RPMI7951 (cell line): ENCODE measurements around the gene ATG7. TPM values are rescaled to one million over a fixed set of nuclear protein-coding genes. Genes with fewer than 3 reads are reported as not detected.

Experiments
- DNase-seq: peaks from one replicate; pipeline ENCODE4 v3.0.0-alpha.2; 2012; ENCODE audit warnings: low read depth
- total RNA-seq: library from RNA; depleted of rRNA; stranded (reverse); fragments of >200 nt; shearing (Covaris generic); gene quantifications from 2 replicates; pipeline ENCODE4 v1.2.3, GENCODE V29; 2014; rRNA removed

ATG7 gene, protein sequence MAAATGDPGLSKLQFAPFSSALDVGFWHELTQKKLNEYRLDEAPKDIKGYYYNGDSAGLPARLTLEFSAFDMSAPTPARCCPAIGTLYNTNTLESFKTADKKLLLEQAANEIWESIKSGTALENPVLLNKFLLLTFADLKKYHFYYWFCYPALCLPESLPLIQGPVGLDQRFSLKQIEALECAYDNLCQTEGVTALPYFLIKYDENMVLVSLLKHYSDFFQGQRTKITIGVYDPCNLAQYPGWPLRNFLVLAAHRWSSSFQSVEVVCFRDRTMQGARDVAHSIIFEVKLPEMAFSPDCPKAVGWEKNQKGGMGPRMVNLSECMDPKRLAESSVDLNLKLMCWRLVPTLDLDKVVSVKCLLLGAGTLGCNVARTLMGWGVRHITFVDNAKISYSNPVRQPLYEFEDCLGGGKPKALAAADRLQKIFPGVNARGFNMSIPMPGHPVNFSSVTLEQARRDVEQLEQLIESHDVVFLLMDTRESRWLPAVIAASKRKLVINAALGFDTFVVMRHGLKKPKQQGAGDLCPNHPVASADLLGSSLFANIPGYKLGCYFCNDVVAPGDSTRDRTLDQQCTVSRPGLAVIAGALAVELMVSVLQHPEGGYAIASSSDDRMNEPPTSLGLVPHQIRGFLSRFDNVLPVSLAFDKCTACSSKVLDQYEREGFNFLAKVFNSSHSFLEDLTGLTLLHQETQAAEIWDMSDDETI
- 103 and 110 TPM in 2 replicates for total RNA-seq

DNA sequence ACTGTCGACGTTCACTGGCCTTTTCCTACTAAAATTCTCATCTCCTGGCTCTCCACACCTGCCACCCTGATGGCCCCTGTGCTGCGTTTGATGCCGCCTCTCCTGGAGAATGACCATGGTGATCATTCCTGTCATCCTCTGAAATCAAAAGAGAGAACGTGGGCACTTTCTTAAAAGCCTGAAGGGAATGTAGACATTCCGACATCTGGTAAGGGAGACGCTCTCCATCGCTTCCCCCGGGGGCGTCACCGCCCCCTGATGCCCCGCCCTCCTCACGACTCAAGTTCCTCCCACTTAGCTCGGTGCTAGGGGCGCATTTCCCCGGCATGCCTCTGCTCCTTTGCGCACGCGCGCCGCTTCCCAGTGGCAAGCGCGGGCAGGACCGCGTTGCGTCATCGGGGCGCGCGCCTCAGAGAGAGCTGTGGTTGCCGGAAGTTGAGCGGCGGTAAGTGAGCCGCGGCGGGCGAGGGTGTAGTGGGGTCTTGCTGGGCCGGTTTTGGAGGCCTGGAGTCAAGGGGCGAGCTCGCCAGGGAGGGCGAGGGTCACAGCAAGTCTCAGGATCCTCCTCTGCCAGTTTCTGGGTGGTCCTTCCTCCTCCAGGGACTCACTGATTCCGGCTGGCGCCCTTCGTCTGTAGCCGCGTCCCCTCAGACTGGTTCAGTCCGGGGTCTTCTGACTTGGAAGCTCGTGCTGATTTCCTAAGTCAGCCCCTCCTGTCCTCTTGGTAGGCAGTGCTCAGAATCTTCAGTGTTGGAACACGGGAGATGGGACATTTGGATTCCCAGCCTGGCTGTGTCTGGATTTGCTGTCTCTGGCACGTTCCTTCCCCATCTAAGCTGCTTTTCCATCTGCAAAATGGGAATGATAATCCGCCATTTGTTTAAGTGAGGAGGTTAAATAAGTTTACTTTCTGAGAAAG, at the start of gene ATG7:
Gene ATG7, plus strand, starts transcription at position 412 of the 919 bp plus-strand sequence. CDS start 26,299 bp downstream, outside the sequence.
- peak; percentile 97 for DNase-seq

DNA sequence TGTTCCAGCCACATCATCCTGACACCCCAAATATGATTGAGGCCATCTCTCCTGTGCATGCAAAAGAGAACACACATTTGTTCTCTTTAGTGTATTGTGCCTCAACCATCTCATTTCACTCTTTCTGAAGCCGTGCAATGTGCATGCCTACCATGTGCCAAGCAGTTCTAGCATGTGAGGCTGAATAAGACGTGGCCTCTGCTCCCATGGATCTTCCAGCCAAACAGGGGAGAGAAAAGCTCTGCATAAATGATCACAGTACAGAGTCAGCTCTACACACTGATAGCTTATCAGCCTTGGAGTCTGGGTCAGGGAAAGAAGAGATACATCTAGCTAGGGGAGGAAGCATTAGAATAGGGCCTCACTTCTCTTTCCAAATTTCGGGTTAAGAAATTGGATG, 48.2 kb upstream of the ATG7 start:
- no peak for DNase-seq

DNA sequence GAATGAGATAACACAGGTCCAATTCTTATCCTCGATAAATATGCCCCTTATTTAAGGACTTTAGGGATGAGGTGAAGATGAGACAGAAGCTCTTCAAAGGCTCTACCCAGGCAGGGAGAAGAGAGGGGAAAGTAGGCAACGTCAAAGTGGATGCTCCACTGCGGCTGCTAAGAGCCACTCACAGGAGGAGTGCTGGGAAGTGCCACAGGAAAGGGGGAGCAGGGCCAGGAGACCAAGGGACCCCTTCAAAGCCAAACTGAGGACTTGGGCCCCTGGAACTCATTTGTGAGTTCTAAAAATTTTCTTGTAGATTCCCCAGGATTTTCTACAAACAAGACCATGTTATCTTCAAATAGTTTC, 47.3 kb upstream of the ATG7 start:
- no peak for DNase-seq

DNA sequence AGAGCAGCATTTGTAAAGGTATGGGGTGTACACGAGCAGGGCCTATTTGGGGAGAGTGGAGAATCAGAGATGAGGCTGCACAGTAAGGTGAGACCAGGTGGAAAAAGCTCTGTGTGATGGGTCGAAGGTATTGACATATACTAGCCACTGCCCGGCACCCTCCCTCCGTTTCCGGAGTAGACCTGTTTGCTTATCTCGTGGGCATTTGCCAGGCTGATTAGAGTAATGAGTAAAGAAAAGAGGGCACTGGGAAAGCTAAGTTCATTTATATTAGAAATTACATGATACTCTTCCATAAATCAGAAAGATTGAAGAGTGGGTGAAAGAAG, 46.2 kb upstream of the ATG7 start:
- no peak for DNase-seq

DNA sequence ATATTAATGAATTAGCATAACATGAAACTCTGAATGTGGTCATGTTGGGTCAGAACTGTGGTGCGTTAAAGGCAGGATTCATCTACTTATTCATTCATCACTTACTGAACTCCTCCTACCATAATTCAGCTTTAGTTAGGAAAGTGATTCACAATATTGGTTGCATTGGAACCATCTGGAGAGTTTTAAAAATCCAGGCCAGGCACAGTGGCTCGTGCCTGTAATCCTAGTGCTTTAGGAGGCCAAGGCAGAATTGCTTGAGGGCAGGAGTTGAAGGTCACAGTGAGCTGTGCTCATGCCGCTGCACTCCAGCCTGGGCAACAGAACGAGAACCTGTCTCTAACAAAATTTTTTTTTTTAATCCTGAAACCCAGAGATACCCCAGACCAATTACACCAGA, 44.2 kb upstream of the ATG7 start:
- DNase-seq = no peak

DNA sequence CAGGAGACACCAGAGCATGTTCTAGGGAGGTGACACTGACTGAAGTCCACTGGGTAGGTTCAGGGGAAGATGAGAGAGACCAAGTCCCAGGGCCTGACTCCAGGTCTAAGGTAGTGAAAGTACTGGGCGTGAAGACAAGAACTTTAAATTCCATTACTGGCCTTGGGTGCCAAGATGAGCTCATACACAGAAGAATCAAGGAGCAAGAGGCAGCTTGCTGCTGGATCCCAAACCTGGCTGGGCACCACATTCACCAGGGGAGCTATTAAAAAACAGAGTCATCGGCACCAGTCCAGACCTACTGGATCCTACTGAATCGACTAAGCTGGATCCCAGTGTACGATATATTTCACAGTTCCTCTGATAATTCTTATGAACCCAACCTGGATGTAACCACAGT, 42.1 kb upstream of the ATG7 start:
- no peak for DNase-seq

DNA sequence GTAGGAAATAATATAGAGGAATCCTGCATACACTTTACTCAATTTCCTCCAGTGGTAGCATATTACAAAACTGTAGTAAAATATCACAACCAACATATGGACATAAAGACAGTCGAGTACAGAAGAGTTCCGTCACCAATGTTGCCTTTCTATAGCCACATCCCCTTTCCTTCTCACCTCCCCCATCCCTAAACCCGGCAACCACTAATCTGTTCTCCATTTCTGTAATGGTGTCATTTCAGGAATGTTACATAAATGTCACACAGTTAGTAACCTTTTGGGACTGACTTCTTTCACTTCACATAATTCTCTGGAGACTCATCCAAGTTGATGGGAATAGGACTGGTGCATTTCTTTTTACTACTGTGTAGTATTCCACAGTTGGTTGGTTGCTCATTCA, 41.4 kb upstream of the ATG7 start:
- no peak for DNase-seq

DNA sequence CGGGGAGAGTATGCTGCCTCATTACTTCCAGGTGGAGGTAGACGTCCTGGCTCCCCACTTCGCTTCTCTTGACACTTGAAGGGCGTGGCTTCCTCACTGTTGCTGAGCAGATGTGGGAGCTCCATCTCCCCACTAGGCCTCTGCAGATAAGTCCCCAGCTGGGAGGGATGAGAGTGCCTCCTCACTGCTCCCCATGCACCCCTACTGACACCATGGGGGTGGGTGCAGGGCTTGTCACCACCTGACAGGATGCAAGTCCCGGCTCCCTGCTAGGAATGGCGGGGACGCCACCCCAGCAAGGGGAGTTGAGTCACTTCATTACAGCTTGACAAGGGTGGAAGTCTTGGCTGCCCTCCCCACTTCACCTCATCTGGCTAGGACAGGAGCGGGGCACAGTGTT, 36.8 kb upstream of the ATG7 start:
- DNase-seq = no peak

DNA sequence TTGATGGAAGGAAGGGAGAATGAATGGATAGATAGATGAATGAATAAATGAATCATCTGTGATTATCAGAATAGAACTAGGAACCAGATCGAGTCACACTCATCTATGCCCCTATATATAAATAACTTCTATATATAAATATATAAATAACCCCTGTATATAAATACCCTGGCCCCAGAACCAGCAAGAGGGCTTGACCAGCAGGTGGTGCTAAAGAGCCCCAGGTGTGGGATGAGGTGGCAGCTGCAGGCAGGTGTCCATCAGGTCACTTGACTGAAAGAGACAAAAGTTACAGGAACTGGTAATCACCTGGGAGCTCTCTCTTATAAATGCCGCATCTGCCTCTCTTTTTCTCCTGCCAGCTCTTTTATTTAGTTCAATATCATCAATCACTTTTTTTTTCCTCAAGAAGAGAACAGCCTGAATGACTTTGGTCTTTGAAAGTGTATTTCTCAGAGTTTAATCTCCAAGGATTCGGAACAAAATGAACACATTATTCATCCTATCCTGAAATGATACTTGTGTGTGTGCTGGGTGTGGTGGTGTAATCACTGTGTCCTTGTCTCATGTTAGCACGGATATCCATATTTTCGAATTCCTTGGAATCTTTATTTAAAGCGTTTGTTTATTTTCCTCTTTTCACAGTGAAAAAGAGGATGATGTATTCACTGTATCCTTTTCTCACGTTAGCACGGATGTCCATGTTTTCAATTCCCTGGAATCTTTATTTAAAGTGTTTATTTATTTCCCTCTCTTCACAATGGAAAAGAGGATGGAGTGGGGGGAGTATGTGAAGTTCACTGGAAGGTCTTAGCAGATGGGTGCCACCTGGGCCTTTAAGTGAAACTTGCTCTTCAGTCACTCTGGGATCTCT, 35.4 kb upstream of the ATG7 start:
- DNase-seq = peak; percentile 54

DNA sequence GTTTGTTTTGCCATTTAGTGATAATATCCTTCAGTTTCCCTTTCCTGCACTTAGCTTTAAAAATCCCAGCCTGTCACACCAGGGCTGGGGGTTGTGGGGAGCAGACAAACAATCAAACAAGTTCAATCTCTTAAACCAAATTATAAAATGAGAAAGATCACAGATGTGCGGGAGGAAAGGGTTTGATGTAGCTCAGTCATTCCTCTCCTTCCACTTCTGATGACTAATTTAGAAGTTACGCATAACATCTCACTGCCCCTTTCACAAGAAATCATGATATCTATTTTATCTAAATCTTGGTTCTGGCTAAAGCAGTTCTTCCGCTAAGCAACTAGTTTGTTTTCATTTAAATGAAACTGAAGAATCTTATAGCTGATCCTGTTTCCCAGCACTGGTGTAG, 34.1 kb upstream of the ATG7 start:
- peak; percentile 94 for DNase-seq

DNA sequence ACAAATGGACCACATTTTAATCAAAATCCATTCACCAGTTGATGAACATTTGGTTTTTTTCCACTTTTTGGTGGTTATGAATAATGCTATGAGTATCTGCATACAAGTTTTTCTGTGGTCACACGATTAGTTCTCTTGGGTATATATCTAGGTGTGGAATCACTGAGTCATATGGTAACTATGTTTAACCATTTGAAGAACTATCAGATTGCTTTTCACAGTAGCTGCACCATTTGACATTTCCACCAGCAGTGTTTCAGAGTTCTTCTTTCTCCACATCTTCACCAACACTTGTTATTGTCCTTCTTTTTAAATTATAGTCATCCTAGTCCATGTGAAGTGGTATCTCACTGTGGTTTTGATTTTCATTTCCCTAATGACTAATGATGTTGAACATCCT, 33.3 kb upstream of the ATG7 start:
- peak; percentile 96 for DNase-seq

DNA sequence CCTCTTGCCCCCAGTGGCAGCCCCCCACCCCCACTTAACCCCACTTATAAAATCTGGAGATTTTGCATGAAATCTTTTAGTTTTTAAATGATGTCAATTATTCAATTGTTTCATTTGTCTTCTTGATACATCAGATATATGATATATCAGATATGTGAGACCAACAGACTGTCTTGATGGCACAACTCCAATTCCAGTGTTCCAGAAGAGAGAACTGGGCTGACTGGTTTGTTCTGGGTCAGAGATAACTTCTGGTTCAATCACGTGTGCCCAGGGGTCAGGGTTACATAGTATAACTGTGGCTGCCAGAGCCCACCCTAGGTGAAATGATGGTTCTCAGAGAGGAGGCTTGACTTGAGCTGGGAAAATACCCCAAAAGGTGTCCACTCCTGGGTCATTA, 32.4 kb upstream of the ATG7 start:
- no peak for DNase-seq

DNA sequence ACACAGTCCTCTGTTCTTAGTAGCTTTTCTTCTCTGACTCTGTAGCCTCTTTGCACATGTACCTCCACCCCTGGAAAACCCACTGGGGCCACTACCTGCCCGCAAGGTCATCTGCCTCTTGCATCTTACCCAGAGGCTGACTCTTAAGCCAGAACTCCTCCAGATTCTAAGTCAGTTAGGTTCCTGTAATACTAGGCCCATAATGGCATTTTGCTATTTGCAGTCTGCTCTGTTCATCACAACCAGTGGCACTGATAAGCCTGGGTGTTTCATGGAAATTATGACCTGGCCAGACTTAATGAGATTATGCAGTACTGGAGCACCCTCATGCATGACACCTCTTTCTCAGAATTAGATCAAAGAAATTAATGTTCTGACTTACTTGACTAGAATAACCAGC, 31.7 kb upstream of the ATG7 start:
- no peak for DNase-seq

DNA sequence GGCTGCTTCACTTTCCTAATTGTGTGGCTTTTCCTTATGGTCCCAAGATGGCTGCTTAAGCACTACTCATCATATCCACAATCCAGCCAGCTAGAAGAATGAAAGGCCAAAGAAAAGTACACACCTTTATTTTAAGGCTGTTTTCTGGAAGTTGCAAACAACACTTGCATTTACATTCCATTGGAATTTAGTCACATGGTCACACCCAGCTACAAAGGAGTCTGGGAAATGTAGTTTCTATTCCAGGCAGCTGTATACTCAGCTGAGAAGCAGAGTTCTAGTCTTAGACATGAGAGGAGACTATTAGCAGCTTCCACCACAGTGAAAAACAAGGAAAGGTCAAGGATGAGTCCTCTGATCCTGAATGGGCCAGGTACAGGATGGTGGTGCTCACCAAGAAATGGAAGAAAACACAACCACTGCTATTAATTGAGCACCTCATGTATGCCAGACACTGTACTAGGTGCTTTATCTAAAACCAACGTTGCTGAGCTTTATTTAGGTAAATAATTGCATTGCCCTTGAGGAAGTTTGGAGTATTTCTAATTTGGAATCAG, 28.0 kb upstream of the ATG7 start:
- peak; percentile 45 for DNase-seq

DNA sequence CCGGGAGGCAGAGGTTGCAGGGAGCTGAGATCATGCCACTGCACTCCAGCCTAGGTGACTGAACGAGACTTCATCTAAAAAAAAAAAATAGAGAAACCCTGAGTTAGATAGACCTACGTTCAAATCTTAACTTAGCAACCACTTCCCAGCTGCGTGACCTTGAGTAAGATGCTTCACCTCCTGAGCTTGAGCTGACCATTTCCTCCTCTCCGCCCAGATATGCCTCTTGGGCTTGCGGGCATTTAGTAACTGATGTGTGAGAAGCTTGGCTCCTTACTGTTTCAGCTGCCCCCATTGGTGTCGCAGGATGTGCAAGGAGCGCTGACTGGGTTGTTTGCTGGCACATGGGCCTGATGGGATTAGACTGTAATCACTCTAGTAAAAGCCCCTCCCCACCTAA, 26.9 kb upstream of the ATG7 start:
- DNase-seq = no peak

DNA sequence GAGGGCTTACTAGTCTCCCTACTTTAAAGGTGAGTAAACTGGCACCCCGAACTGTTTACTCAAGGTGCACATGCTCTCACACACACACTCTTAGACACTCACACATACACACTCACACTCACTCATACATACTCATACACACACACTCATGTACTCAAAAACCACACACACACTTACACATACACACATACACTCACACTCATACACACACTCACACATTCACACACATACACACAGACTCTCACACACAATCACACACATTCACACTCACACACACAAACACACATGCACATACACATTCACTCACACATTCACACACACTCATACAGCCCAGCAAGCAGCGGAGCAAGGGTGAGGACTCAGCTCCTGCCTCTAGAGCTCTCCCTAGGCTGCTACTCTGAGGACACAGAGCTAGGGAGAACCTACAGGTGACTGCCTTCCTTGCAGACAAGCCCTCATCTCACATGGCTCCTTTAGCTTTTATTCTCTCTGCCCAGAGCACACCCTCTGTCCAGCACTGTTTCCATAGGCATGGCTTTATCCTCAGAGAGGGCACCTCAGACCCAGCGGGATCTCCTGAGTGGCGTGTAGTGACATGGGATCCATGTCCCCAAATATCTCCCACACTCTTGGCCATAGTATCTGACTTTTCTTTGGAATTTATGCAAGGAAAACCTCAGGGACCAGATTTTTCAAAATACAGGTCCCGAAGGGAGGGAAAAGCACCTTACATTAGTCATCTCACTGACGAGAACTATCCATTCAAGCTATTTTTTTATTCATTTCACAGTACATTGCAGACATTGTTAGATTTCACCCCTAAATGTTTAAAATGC, 26.2 kb upstream of the ATG7 start:
- no peak for DNase-seq

DNA sequence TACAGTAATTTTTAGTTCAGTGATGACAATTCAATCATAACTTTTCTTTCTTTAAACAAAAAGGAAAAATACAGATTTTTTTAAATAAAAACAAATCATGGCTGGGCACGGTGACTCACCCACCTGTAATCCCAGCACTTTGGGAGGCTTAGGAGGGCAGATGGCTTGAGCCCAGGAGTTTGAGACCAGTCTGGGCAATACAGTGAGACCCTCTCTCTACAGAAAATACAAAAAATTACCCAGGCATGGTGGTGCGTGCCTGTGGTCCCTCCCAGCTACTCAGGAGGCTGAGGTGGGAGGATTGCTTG, 25.6 kb upstream of the ATG7 start:
- no peak for DNase-seq

DNA sequence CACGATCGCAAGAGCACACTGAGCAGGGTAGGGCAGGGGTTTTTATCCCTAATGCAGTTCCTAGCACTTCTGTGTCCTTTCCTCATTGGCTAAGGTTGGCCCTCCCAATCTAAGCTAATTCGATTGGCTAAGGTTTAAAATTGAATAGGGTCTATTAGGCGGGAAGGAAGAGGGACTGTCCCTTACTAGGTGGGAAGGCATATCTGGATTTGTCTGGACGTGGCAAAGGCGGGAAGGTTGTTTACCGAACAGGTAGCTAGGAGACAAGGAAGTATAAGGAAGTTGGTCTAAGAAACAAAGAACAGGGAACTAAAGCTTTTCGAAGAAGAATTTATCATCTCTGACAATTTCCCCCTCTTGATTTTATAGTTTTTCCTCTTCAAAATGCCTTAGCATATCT, 24.8 kb upstream of the ATG7 start:
- DNase-seq = no peak

DNA sequence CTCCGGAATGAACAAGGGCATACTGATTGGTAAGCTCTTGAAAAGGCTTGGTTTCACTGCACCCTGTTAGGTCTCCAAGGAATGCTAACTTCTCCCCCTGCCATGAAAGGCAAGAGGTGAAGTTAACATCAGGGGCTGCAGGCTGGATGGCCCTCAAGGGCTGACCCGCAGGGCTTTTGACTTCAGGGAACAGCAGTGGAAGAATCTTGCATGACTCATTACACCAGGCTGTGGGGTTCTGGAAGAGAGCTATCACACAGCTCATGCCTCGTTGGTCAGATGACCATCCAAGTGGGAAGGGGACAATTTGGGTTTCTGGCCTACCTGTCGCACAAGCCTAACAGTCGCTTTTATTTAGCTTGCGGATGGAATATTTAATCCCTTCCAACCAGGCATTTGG, 23.6 kb upstream of the ATG7 start:
- peak; percentile 47 for DNase-seq
